ENCODE results near the gene GLRX2.

GRCh38 chr1:193103759-193104501 lies 1.3 kb downstream of the GLRX2 start:
- TF ChIP-seq CTCF (IDR thresholded peaks at IDR 0.05) (no peak), POLR2A (IDR thresholded peaks at IDR 0.05) (no peak)

Data from testis (tissue), 2 donors.